Neural cell (in vitro differentiated cells): ENCODE data around the gene CCDC68.

ENCODE experiments used
- CTCF ChIP-seq: fragments of 450-650 bp; IDR thresholded peaks from 2 replicates; pipeline ENCODE4 v1.5.1; 2014; ENCODE audit warnings: antibody characterized with exemption, mild to moderate bottlenecking, moderate library complexity; ENCODE audit not compliant: poor library complexity, severe bottlenecking
- EP300 ChIP-seq: fragments of 450-650 bp; conservative IDR thresholded peaks from 2 replicates; pipeline ENCODE4 v1.6.1; 2014; ENCODE audit warnings: antibody characterized with exemption, mild to moderate bottlenecking, moderate library complexity; ENCODE audit not compliant: poor library complexity, severe bottlenecking
- EZH2 ChIP-seq: fragments of 200-600, 300-800 bp; shearing (Covaris generic), sonication (generic); IDR thresholded peaks from 2 replicates; pipeline ENCODE4 v1.6.1; 2014; ENCODE audit warnings: antibody characterized with exemption, low read length, borderline replicate concordance, mild to moderate bottlenecking; ENCODE audit not compliant: insufficient read depth, poor library complexity, severe bottlenecking

- TF ChIP-seq CTCF (no peak), EP300 (no peak), EZH2 (no peak)
Observed at GRCh38 chr18:54873884-54874255, 85.4 kb downstream of the CCDC68 start.
